Neuronal stem cell (in vitro differentiated cells): Measurements from ENCODE around the gene SSBP3.

Source experiments
- DNase-seq: peaks from one replicate; pipeline ENCODE4 v3.0.0-alpha.2; 2013; ENCODE audit warnings: low spot score
- H2AFZ ChIP-seq: one replicate; pipeline ENCODE4 v1.6.1; 2013; ENCODE audit warnings: mild to moderate bottlenecking, low read length, inconsistent platforms
- H2AK5ac ChIP-seq: 2 replicates; pipeline ENCODE4 v1.6.1; 2013; ENCODE audit warnings: low read depth, mild to moderate bottlenecking, inconsistent platforms, low read length, moderate library complexity, mixed read lengths
- H2BK120ac ChIP-seq: 2 replicates; pipeline ENCODE4 v1.6.1; 2013; ENCODE audit warnings: low read depth, mild to moderate bottlenecking, inconsistent platforms, low read length, moderate library complexity, mixed read lengths
- H2BK12ac ChIP-seq: one replicate; pipeline ENCODE4 v1.6.1; 2013; ENCODE audit warnings: low read length, inconsistent platforms
- H2BK15ac ChIP-seq: 2 replicates; pipeline ENCODE4 v1.6.1; 2013; ENCODE audit warnings: mild to moderate bottlenecking, low read length, inconsistent platforms, mixed read lengths
- H2BK5ac ChIP-seq: one replicate; pipeline ENCODE4 v1.6.1; 2013; ENCODE audit warnings: inconsistent platforms, mild to moderate bottlenecking, low read length, moderate library complexity
- H3K14ac ChIP-seq: one replicate; pipeline ENCODE4 v1.6.1; 2013; ENCODE audit warnings: low read length, inconsistent platforms
- H3K18ac ChIP-seq: 2 replicates; pipeline ENCODE4 v1.6.1; 2013; ENCODE audit warnings: low read length, inconsistent platforms
- H3K23ac ChIP-seq: 2 replicates; pipeline ENCODE4 v1.6.1; 2013; ENCODE audit warnings: low read depth, mild to moderate bottlenecking, mixed read lengths, low read length, inconsistent platforms; ENCODE audit not compliant: poor library complexity
- H3K27ac ChIP-seq: replicated peaks from 3 replicates; pipeline ENCODE4 v1.5.1; 2013; ENCODE audit warnings: low read length, inconsistent platforms
- H3K27me3 ChIP-seq, 3 experiments: 2 replicates each; pipeline ENCODE4 v1.6.1; 2013; ENCODE audit warnings: low read length in 3 of 3, mild to moderate bottlenecking in 2 of 3, inconsistent platforms in 1 of 3, low read depth in 1 of 3, mixed read lengths in 1 of 3, moderate library complexity in 1 of 3; ENCODE audit not compliant: control insufficient read depth in 3 of 3, insufficient read depth in 3 of 3
- H3K36me3 ChIP-seq, 2 donors: replicated peaks in 1 of 2; 2 replicates each; pipeline ENCODE4 v1.6.1; 2013; ENCODE audit warnings: low read length in 2 of 2; ENCODE audit not compliant: control insufficient read depth in 2 of 2, insufficient read depth in 2 of 2
- H3K4ac ChIP-seq: 2 replicates; pipeline ENCODE4 v1.6.1; 2013; ENCODE audit warnings: inconsistent platforms, mild to moderate bottlenecking, low read length, moderate library complexity
- H3K4me1 ChIP-seq, 2 donors: 1 replicate in 1 of 2; 2 replicates in 1 of 2; pipeline ENCODE4 v1.6.1; 2013; ENCODE audit warnings: low read length in 2 of 2, low read depth in 1 of 2; ENCODE audit not compliant: control insufficient read depth in 2 of 2, insufficient read depth in 1 of 2
- H3K4me2 ChIP-seq: one replicate; pipeline ENCODE4 v1.6.1; 2013; ENCODE audit warnings: mild to moderate bottlenecking, low read length, inconsistent platforms; ENCODE audit not compliant: insufficient read depth, poor library complexity, severe bottlenecking
- H3K4me3 ChIP-seq, 2 donors: 2 replicates each; pipeline ENCODE4 v1.5.1; 2013; ENCODE audit warnings: low read length in 2 of 2, mild to moderate bottlenecking in 2 of 2, inconsistent platforms in 1 of 2, moderate library complexity in 1 of 2
- H3K79me1 ChIP-seq: one replicate; pipeline ENCODE4 v1.6.1; 2013; ENCODE audit warnings: low read depth, mild to moderate bottlenecking, inconsistent platforms, low read length, moderate library complexity
- H3K9ac ChIP-seq: one replicate; pipeline ENCODE4 v1.6.1; 2013; ENCODE audit warnings: mild to moderate bottlenecking, low read depth, low read length, inconsistent platforms; ENCODE audit not compliant: poor library complexity
- H3K9me3 ChIP-seq, 2 donors: replicated peaks in 1 of 2; 2 replicates each; pipeline versions ENCODE3 to v1.6.1; 2013; ENCODE audit warnings: low read length in 2 of 2, mild to moderate bottlenecking in 2 of 2, inconsistent platforms in 1 of 2, low read depth in 1 of 2, mixed read lengths in 1 of 2, moderate library complexity in 1 of 2; ENCODE audit not compliant: control insufficient read depth in 2 of 2, insufficient read depth in 1 of 2
- H4K8ac ChIP-seq: one replicate; pipeline ENCODE4 v1.6.1; 2013; ENCODE audit warnings: low read depth, mild to moderate bottlenecking, inconsistent platforms, low read length, moderate library complexity
- H4K91ac ChIP-seq: one replicate; pipeline ENCODE4 v1.6.1; 2013; ENCODE audit warnings: low read length, low read depth, mild to moderate bottlenecking, inconsistent platforms; ENCODE audit not compliant: poor library complexity
- WGBS, 2 donors: extraction: QIAGEN DNeasy Blood & Tissue Kit; methylation state at CpG; one replicate each; pipeline ENCODE4 v1.1.7; 2013; ENCODE audit warnings: missing lambda C conversion rate in 2 of 2, mixed read lengths in 1 of 2; ENCODE audit not compliant: insufficient read length in 2 of 2, insufficient replicate concordance in 1 of 2; ENCODE audit errors: extremely low coverage in 2 of 2; 5-methylcytosine and 5-hydroxymethylcytosine counted together

SSBP3 gene

DNA sequence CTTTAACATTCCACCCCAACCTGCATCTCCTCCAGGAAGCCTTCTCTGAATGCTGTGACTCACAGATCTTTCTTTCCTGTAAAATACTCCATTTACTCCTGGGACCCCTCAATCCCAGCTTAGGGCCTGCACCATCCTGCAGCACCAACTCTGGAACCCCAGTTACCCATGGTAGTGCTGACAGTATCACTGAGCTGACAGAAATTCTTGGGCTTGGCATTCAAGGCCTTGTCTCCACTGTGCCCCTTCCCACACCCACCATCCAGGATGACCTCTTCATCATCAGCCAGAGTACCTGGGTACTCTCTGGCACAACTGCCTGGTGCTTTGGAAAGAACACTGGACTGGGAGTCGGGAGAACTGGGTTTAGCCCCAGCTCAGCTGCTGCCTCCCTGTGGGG, 214.7 kb downstream of the SSBP3 start:
- no peak overlapping the region for H3K4me3 ChIP-seq
- H4K8ac ChIP-seq, result no peak overlapping the region
- no peak overlapping the region for H2AFZ ChIP-seq
- H3K14ac ChIP-seq, result no peak overlapping the region
- no peak overlapping the region for H3K18ac ChIP-seq
- H2BK12ac ChIP-seq, result no peak overlapping the region
- no CpG with 5 or more reads among the region's 1 CpG for WGBS, 2 donors
- no peak overlapping the region for H2BK5ac ChIP-seq
- H2AK5ac ChIP-seq, result no peak overlapping the region
- H3K4me2 ChIP-seq, result no peak overlapping the region
- no peak overlapping the region for H3K9ac ChIP-seq
- H3K27me3 ChIP-seq, result no peaks in the 10 kb centered on the region
- H3K9me3 ChIP-seq, result no peaks in the 10 kb centered on the region
- H2BK15ac ChIP-seq, result no peak overlapping the region
- H3K79me1 ChIP-seq, result no peaks in the 10 kb centered on the region
- no peak overlapping the region for H4K91ac ChIP-seq
- no peak overlapping the region for H2BK120ac ChIP-seq
- no peak for DNase-seq
- H3K4ac ChIP-seq, result no peak overlapping the region
- H3K23ac ChIP-seq, result no peak overlapping the region
- H3K4me1 ChIP-seq, result no peaks in the 10 kb centered on the region
- H3K27ac ChIP-seq, result no peak overlapping the region
- H3K36me3 ChIP-seq, result peaks cover 6 to 73% of the 10 kb centered on the region in 2 donors

DNA sequence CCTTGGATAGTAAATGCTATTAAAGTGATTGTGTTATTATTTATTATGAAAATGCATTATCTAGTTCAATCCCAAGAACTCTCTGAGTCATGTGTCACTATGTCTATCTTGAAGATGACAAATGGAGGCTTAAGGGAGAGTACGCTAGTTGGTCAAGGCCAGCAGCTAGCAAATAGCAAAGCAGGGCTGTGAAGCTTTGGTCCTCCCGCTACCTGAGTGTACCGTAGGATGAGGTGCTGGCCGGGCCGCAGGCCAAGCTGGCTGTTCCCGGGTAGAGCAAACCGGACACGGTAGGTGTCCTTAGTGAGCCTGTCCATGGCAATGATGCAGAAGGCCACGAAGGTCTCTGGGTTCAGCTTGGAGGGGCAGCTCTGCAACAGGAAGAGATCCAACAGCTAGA, 215.7 kb downstream of the SSBP3 start:
- Histone ChIP-seq H3K18ac (no peak overlapping the region), H3K4me2 (no peak overlapping the region), H2AK5ac (no peak overlapping the region), H4K91ac (no peak overlapping the region), H2BK120ac (no peak overlapping the region), H3K4me1 (no peaks in the 10 kb centered on the region), H3K36me3 (peaks cover 6 to 70% of the 10 kb centered on the region in 2 donors), H3K4ac (no peak overlapping the region), H2BK5ac (no peak overlapping the region), H2BK15ac (no peak overlapping the region), H3K23ac (no peak overlapping the region), H3K9me3 (no peaks in the 10 kb centered on the region), H3K9ac (no peak overlapping the region), H2AFZ (no peak overlapping the region), H3K79me1 (no peaks in the 10 kb centered on the region), H3K27me3 (no peaks in the 10 kb centered on the region), H2BK12ac (no peak overlapping the region), H3K4me3 (no peak overlapping the region), H3K14ac (no peak overlapping the region), H3K27ac (no peak overlapping the region), H4K8ac (no peak overlapping the region)
- WGBS, 2 donors, result no CpG with 5 or more reads among the region's 9 CpGs
- no peak for DNase-seq

DNA sequence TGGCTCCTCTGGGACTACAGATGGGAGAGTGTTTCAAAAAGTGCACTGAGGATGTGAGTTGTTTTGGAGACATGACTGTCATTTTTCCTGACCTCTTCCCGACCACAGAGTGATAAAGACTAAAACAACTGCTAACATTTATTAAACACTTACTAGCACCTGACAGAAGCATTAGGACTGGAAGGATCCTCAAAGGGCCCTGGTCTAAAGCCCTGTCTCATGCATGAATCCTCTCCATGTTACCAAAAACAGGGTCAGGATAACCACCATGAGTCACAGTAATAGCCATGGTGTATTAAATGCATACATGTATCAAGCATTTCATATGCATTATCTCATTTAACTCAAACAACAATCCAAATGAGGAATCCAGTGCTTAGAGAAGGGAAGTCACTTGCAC, 217.9 kb downstream of the SSBP3 start:
- Histone ChIP-seq H3K4ac (no peak overlapping the region), H3K27me3 (no peaks in the 10 kb centered on the region), H3K79me1 (no peaks in the 10 kb centered on the region), H2AFZ (no peak overlapping the region), H3K9me3 (peaks cover 0 to 2% of the 10 kb centered on the region in 2 donors), H2AK5ac (no peak overlapping the region), H4K8ac (no peak overlapping the region), H3K18ac (no peak overlapping the region), H3K4me1 (no peaks in the 10 kb centered on the region), H4K91ac (no peak overlapping the region), H2BK120ac (no peak overlapping the region), H3K23ac (no peak overlapping the region), H3K27ac (no peak overlapping the region), H3K4me3 (no peak overlapping the region), H2BK5ac (no peak overlapping the region), H3K14ac (no peak overlapping the region), H3K4me2 (no peak overlapping the region), H2BK12ac (no peak overlapping the region), H3K9ac (no peak overlapping the region), H2BK15ac (no peak overlapping the region), H3K36me3 (peaks cover 4 to 52% of the 10 kb centered on the region in 2 donors)
- WGBS, 2 donors, result no CpG with 5 or more reads among the region's 1 CpG
- DNase-seq, result no peak

DNA sequence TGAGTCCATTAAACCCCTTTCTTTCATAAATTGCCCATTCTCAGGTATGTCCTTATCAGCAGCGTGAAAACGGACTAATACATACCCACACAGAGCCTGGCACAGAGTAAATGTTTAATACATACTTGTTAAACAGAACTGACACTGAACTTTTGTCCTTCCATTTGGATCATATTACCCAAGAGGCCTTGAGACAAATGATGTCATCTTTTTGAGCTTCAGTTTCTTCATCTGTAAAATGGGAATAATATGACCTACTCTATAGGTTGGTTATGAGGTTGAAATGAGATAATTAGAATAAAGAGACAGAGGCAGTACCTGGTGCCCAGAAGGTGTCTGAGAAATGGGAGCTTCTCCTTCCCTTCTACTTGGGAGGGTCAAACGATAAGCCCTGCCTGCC, 220.1 kb downstream of the SSBP3 start:
- Histone ChIP-seq H3K14ac (no peak overlapping the region), H3K27me3 (no peaks in the 10 kb centered on the region), H2AFZ (no peak overlapping the region), H3K4me2 (no peak overlapping the region), H3K36me3 (peaks cover 7 to 37% of the 10 kb centered on the region in 2 donors), H2BK5ac (no peak overlapping the region), H2AK5ac (no peak overlapping the region), H3K4me1 (no peaks in the 10 kb centered on the region), H3K23ac (no peak overlapping the region), H3K27ac (no peak overlapping the region), H3K18ac (no peak overlapping the region), H3K9me3 (peaks cover 0 to 2% of the 10 kb centered on the region in 2 donors), H2BK12ac (no peak overlapping the region), H3K4me3 (no peak overlapping the region), H2BK15ac (no peak overlapping the region), H4K8ac (no peak overlapping the region), H2BK120ac (no peak overlapping the region), H3K79me1 (no peaks in the 10 kb centered on the region), H4K91ac (no peak overlapping the region), H3K4ac (no peak overlapping the region), H3K9ac (no peak overlapping the region)
- no CpG with 5 or more reads among the region's 3 CpGs for WGBS, 2 donors
- no peak for DNase-seq
